GM21515 (cell line): ENCODE results near the gene CARD19.

Experiments used
- ATAC-seq: cut with Tn5 transposase; IDR thresholded peaks from one replicate; pipeline ENCODE4 v1.9.1; 2021; ENCODE audit not compliant: unreplicated experiment

The CARD19 gene

DNA sequence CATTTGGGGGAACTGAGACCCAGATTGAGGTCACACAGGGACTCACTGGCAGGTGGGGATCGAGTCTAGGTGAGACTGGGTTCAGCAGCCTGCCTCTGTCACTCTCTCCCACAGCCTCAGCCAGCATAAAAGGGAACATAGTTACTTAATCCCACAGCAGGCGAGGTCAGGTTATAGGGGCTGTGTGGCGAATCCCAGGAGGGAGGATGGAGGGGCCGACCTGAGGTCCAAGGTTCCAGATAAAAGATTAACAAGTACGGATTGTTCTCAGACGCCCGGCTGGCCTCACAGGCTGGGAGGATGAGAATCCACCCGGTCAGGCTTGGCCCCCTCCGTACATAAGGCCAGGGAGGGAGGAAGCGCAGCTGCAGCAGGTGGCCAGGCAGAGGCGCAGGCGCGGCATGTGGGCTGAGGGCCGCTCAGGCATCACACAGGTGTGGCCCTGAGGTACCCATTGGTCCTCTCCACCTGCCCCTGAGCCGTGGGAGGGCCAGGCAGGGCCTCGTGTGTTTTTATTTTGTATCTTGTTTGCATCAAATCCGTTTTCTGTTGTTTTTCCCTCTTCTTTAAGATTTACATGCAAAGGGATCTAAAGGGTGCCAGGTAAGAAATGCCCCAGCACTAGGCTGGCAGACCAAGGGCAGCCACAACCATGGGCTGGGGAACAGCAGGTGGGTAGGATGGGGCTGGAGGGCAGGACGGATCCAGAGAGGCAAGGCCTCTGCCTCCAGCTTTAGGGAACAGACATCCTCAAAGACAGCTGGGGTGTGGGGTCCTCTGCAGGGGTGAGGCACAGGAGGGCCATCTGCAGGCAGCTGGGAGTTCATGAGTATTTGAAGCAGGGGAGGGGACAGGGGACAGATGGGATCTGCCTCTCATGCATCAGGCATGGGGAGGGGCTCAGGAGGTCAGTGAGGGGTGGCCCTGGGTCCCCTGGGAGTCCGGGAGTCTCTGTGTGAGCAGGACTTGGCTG, 33.9 kb upstream of the CARD19 start:
- peak; percentile 38 for ATAC-seq

DNA sequence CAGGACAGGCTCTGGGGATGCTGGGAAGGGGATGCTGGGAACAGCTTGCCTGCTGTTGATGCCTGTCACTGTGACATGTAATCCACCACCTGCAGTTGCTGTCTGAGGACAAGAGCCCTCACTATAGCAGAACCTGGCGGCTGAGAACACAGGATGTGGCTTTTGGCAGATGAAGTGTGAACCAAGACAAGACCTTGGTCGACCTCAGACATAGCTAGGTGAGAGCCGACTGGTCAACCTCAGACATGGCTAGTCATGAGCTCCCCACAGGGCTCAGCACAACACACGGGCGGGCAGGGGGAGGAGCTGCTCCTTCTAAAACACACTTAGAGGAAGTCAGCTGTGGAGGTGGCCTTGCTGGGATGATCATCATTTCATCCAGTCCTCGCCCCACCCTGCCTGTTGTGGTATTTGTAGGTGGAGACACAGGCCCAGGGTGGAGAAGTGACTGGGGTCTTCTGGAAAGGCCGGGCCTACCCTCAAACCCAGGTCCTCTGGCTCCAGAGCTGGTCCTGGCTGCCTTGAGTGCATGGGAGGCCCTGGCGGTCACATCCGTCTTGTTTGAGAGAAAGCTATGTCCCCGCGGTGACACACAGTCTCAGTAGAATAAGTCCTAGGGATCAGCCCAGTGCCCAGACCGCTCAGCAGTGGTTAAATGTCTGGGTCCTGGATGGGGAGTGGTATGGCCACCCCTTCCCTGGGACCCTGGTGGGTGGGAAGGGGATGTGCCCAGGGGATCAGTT, 31.5 kb upstream of the CARD19 start:
- ATAC-seq = peak; percentile 82

DNA sequence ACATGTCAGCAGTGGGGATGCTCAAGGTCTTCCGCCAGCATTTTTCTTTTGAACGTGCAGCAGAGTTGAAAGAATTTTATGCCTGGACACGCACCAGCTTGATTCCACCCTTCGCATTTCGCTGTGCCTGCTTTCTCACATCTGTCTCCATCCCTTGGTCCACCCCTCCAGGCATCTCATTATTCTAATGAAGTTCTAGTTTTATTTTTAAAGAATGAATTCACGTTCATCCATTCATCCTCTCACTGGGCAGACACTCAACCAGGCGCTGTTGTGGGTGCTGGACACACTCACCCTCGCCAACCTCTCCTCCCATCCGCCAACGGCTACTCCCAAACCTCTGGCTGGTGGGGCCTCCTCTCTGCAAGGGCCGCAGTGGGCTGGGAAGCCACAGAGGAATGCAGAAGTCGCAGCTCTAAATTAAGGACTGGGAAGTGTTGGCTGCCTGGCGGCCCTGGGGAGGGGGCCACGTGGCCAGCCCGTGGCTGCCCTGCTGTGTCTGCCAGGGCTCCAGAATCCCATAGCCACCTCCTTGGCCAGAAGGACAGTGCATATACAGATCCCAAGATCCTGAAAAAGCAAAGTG, 30.8 kb upstream of the CARD19 start:
- no peak for ATAC-seq

DNA sequence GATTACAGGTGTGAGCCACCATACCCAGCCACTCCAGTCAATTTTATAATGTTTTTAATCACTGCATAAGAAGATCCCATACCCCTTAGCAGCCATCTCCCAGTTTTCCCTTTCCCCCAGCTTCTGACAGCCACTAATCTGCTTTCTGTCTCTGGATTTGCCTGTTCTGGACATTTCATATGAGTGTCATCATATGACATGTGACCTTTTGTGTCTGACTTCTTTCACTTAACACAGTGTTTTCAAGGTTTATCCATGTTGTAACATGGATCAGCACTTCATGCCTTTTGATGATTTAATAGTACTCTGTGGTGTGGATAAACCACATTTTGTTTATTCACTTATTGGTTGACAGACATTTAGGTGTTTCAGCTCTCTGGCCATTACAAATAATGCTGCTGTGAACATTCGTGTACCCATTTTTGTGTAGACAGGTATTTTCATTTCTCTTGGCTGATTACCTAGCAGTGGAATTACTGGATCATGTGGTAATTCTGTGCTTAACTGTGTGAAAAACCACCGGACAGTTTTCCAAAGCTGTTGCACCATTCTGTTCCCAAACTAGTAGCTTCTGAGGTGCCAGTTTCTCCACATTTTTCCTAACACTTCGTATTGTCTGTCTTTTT, 28.9 kb upstream of the CARD19 start:
- no peak for ATAC-seq

- no peak for ATAC-seq
Measured at GRCh38 chr9:93068956-93069355, 27.1 kb upstream of the CARD19 start.

DNA sequence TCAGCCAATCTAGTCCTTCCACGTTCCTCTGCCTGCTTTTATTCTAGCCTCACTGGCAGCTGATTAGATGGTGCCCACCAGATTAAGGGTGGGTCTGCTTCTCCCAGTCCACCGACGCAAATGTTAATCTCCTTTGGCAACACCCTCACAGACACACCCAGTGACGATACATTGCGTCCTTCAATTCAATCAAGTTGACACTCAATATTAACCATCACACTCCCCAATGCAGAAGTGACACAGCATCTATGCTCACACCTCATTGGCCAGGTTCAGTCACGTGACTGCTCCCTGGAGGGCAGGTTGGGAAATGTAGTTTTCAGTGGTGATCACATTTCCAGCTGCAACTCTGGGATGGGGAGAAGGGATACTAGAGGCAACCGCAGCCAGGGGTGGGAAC, 24.6 kb upstream of the CARD19 start:
- ATAC-seq = no peak

GRCh38 chr9:93072383-93072795, 23.6 kb upstream of the CARD19 start:
- no peak for ATAC-seq

DNA sequence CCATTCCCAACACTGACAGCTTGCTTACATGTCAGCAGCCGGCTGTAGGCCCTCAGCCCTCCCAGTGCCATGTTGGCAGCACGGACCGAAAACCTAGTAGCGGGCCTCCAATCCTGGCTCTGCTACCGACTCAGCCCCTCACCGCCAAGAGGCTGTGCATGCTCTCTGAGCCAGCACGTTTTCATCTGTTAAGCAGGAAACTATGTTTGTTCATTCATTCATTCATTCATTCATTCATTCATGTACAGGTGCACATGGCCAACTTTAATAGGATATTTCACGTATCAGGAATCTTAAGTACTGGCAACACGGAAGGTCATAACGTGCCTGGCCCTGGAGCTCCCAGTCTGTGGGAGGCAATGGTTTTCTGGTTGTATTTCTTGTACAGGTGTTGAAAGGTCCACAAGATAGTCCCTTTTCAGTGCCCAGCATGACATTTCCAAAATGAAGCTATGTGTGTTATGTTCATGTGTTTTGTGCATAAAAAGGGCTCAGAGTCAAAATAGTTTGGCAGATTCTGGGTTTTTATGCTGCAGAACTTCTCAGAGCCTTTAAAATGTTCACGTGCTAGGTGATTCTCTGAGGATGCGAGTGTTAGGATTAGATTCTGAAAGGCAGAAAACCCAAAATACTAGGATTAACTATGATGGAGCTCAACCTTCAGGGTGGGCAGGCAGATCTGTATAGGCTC, 19.8 kb upstream of the CARD19 start:
- no peak for ATAC-seq

DNA sequence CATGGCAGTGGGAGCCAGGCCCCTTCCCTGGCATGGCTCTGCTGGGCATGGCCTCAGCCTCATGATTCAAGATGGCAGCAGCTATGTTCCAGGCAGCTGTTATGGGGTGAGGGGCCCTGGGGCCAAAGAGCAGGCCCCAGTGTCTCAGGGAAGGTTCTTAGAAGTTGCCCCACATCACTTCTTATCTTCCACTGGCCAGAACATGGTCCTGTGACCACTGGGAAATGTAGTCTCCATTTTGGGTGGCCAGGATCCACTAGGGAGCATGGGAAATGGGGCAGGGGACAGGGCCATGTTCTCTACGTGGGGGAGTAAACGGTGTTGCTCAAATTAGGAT, 19.3 kb upstream of the CARD19 start:
- ATAC-seq = no peak

DNA sequence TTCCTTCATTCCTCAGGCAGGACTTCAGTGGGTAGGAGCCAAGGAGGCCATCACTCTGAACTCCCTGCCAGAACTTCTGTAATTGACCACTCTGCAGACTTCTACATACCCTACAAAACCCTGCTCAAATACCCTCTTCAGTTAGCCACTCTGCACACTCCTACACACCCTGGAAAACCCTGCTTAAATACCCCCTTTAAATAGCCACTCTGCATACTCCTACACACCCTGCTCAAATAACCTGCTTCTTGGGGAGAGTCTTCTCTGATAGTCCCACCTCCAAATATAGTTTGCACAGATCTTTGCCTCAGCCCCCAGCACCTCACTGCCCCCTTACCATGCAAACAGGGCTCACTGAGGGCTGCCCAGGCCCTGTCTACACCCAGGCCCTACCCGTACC, 18.6 kb upstream of the CARD19 start:
- ATAC-seq = no peak

DNA sequence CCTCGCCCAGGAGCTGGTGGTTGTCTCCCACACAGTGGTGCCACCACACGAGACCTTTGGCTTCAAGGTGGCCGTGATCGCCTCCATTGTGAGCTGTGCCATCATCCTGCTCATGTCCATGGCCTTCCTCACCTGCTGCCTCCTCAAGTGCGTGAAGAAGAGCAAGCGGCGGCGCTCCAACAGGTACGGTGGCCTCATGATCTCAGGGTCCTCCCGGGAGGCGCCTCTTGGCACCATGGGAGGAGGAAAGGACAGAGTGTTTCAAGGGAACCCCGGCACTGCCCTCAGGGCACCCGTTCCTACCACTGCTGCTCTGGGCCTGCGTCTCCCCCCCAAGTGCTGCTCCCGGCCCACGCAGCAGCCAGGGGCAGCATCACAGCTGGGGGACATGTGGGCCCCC, 18.2 kb upstream of the CARD19 start:
- no peak for ATAC-seq

- no peak for ATAC-seq
Measured at GRCh38 chr9:93079371-93079770, 16.6 kb upstream of the CARD19 start.

DNA sequence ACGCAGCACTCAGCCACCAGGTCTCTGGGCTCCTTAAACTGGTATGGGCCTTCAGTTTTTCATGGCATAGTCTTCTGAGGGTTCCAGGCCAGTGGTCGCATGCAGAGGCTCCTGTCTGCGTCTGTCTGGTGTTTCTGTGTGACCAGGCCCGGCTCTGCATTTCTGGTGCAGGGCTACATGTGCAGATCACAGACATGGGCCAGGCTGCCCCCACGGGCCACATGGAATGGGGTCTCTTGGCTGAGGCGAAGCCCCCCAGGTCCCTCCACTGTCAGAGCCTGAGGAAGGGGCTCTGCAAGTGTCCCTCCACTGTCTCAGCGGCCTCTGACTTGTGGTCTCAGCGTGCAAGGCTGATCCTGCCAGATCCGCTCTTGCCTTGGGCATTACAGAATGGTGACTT, 15.6 kb upstream of the CARD19 start:
- no peak for ATAC-seq

DNA sequence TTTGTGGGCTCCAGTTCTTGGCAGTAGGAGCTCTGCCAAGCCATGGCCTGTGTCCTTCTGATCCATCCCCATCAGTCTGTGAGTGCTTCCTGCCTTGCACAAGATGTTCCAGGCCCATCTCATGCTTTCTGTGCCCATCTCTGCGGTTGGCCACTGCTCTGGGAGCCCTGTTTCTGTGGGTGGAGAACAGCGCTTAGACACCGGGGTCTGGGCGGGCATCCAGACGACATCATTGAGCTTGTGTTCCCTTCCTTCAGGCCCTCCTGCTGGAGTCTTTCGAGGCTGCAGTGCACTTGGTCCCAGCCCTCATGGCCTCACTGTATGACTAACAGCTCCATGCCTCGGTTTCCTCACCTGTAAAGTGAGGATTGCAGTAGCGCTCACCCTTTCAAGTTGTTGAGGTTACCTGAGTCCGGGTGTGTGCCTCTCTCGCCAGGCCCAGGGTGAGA, 14.9 kb upstream of the CARD19 start:
- no peak for ATAC-seq

DNA sequence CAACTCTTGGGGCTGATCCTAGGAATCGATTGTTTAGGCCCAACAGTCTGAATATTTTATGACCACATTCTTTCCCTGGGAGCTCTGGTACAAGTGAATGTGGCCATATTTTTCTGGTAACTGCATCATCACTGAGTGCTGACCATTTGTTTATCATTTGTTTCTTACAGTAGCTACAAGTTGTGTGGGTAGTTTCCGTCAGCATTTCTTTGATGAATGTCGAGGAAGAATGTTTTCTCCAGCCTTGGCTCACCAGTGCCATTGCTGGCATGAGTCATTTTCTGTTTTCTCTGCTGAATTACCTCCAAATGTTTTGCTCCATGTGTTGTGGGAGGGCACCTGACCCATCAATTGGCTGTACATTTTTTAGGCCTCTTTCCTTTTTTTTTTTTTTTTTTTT, 14.1 kb upstream of the CARD19 start:
- ATAC-seq = no peak

DNA sequence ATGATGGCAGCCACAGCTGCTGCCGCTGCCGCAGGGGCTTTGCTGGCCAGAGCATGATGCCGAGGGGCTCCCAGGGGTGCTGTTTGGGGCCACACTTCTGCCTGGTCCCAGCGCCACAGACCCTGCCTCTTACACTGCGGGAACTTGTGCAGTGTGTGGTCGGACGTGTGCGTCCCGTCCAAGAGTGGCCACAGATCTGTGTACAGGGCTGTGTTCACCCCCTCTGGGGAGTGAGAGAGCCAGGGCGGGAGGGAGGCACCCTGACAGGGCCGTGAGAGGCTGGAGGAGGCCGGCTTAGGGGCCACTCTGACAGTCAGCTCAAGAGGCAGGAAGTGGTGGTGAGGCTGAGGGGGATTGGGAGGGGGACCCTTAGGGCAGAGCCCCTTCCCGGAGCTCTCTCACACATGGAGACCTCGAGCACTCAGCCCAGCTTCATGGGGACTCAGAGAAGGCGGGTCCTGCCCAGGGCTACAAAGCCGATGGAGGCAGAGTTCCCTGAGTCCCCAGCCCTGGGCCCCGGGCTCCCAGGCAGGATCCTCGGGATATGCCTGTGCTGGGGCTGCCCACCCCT, 13.1 kb upstream of the CARD19 start:
- no peak for ATAC-seq

DNA sequence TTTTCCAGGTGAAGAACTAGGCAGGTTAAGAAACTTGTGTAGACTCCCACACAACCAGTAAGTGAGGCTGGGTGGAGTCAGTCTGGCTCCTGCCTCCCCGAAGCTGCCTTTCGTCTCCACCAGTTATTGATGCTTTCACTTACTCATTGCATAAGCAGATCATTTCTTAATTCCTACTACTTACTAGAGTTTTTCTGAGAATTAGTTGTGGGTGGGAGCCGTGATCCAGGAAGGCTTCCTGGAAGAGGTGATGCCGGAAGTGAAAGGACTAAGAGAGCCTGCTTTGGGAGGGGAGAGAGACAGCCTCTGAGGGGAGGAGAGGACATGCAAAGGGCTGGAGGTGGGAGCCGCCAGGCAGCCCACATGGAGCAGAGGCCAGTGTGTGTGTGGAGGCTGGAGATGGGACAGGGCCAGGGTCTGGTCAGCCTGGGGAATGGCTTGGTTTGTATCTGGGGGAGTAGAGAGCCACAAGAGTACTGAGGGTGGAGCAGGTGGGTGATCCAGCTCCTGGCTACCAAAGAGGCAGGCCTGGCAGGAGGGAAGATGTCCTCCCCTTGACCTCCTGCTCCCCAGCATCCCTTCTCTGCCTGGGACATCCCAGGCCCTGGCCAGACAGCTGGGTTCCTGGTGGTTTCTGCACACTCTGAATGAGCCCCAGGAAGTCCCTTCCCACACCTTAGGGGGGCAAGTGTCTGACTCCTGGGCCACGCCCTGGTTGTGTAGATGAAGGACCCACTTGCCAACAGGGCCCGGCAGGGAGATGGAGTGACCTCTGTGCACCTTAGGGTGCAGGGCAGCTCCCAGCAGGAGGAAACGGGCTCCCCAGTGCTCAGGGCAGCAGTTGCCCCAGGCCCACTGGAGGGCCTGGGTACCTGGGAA, 12.2 kb upstream of the CARD19 start:
- ATAC-seq = no peak

DNA sequence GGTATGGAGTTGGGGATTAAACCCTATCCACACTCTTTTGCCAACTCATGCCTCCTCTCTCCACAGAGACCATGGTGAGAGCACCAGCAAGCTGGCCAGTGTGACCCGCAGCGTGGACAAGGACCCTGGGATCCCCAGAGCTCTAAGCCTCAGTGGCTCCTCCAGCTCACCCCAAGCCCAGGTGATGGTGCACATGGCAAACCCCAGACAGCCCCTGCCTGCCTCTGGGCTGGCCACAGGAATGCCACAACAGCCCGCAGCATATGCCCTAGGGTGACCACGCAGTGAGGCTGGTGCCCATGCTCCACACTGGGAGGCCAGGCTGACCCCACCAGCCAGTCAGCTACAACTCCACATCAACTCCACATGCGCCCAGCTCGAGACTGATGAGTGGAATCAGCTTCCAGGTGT, 11.5 kb upstream of the CARD19 start:
- ATAC-seq = no peak

DNA sequence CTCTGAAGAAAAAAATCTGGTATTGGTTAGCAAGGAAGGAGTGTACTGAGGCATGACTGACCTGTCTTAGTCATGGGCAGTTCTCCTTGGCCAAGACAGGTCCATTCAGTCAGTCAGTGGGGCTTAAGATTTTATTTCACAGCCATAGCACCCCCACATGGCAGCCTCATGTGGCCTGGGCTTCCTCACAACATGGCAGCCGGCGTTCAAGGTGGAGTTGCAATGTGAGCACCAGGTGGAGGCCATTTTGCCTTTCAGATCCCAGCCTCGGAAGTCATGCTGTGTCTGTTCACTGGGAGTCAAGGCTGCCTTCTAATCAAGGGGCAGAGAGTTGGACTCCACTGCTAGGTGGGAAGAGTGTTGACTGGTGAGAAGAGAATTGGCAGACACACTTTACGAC, 10.3 kb upstream of the CARD19 start:
- no peak for ATAC-seq
